Hippocampal formation (tissue), 2 donors: ENCODE data around the gene MDFIC2.

Experiments
- DNase-seq, 2 donors: peaks; one replicate each; lab custom pipeline; 2025; lab: John Stamatoyannopoulos, UW

Gene MDFIC2

GRCh38 chr3:70180664-70181063 lies 131.8 kb downstream of the MDFIC2 start:
- no peak for DNase-seq

- no peak for DNase-seq
These were observed 133.3 kb downstream of the MDFIC2 start for GRCh38 chr3:70179111-70179510.

GRCh38 chr3:70177881-70178645 lies 134.4 kb downstream of the MDFIC2 start:
- DNase-seq: no peak

- no peak for DNase-seq
These were observed 136.2 kb downstream of the MDFIC2 start for GRCh38 chr3:70176224-70176623.

- no peak for DNase-seq
These were observed 155.6 kb downstream of the MDFIC2 start for GRCh38 chr3:70156808-70157207.

- no peak for DNase-seq
These were observed 161.8 kb downstream of the MDFIC2 start for GRCh38 chr3:70150599-70150998.

GRCh38 chr3:70149714-70150400 lies 162.6 kb downstream of the MDFIC2 start:
- no peak for DNase-seq
